Measurements from ENCODE around the gene SOBP. TPM values are rescaled to one million over a fixed set of nuclear protein-coding genes. Genes with fewer than 3 reads are reported as not detected.

Gene SOBP
- total RNA-seq, 2 donors from 2014 or later: 10.3 to 11.1 TPM

GRCh38 chr6:107523054-107523791 lies 33.3 kb downstream of the SOBP start:
- H3K9me3 ChIP-seq: no peaks in the 10 kb centered on the region
- no peak for TF ChIP-seq CTCF (IDR thresholded peaks at IDR 0.05)
- no peak for DNase-seq (ENCODE audit: low spot score)
- no peak overlapping the region for H3K27ac ChIP-seq
- H3K4me1 ChIP-seq (ENCODE audit: control insufficient read depth in 1 of 2, low read depth in 2 of 2): no peaks in the 10 kb centered on the region
- H3K4me3 ChIP-seq: no peak overlapping the region
- no peaks in the 10 kb centered on the region for H3K27me3 ChIP-seq (replicated peaks; ENCODE audit: insufficient read depth)
- no peaks in the 10 kb centered on the region for H3K36me3 ChIP-seq
- no peak for ATAC-seq (ENCODE audit: insufficient number of reproducible peaks, low FRiP score, low read depth)

DNA sequence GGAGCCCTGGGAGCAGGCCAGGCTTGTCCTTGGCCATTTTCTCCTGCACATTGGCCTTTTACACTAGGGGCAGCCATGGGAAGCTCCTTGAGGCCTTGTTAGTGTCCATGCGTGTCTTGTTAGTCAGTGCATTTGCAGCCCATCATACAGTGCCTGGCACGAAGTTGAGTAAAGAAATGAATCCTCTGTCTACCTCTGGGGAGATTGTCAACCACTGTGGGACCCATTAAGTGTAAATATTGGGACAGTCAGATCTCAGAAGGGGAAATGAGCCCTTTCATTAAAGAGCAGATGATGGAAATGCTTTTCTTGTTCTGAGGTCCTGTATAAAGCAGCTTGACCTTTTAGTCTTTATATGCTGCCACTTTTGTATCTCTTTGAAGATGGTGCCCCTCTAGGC lies 33.9 kb downstream of the SOBP start:
- H3K27ac ChIP-seq: no peak overlapping the region
- DNase-seq (ENCODE audit: low spot score): no peak
- no peaks in the 10 kb centered on the region for H3K9me3 ChIP-seq
- peaks cover 0 to under 1% of the 10 kb centered on the region in 2 donors for H3K4me1 ChIP-seq (ENCODE audit: control insufficient read depth in 1 of 2, low read depth in 2 of 2)
- TF ChIP-seq CTCF (IDR thresholded peaks at IDR 0.05): no peak
- H3K36me3 ChIP-seq: no peaks in the 10 kb centered on the region
- no peak for ATAC-seq (ENCODE audit: insufficient number of reproducible peaks, low FRiP score, low read depth)
- H3K4me3 ChIP-seq: no peak overlapping the region
- H3K27me3 ChIP-seq (replicated peaks; ENCODE audit: insufficient read depth): no peaks in the 10 kb centered on the region

DNA sequence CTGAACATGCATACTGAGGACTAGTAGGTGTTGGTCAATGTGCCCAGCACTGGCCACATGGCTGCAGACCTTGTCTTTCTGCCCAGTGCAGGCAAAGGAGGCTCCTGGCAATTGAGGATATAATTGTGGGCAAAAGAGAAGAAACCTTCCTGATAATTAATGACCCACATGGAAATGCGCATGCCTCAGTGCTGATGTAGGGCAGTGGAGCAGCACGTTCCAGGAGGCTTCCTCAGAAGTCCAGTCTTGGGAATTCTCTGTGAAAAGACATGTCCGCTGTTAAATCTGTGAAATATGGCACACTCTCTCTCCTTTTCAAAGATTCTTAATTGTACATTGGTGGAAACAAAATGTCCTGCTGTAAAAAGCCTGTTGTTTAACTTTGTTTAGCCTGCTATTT lies 34.7 kb downstream of the SOBP start:
- H3K36me3 ChIP-seq: no peaks in the 10 kb centered on the region
- no peak overlapping the region for H3K27ac ChIP-seq
- no peaks in the 10 kb centered on the region for H3K9me3 ChIP-seq
- H3K4me3 ChIP-seq: no peak overlapping the region
- H3K27me3 ChIP-seq (replicated peaks; ENCODE audit: insufficient read depth): no peaks in the 10 kb centered on the region
- DNase-seq (ENCODE audit: low spot score) (no peak), ATAC-seq (ENCODE audit: insufficient number of reproducible peaks, low FRiP score, low read depth) (no peak)
- peaks cover 0 to 9% of the 10 kb centered on the region in 2 donors for H3K4me1 ChIP-seq (ENCODE audit: control insufficient read depth in 1 of 2, low read depth in 2 of 2)
- no peak for TF ChIP-seq CTCF (IDR thresholded peaks at IDR 0.05)

GRCh38 chr6:107531868-107532267 lies 42.0 kb downstream of the SOBP start:
- no peak for TF ChIP-seq CTCF (IDR thresholded peaks at IDR 0.05)
- no peak for DNase-seq (ENCODE audit: low spot score)
- H3K27ac ChIP-seq: no peak overlapping the region
- H3K4me1 ChIP-seq (ENCODE audit: control insufficient read depth in 1 of 2, low read depth in 2 of 2): peaks cover 4 to 26% of the 10 kb centered on the region in 2 donors
- no peak for ATAC-seq (ENCODE audit: insufficient number of reproducible peaks, low FRiP score, low read depth)
- H3K4me3 ChIP-seq: no peak overlapping the region
- H3K27me3 ChIP-seq (replicated peaks; ENCODE audit: insufficient read depth): no peaks in the 10 kb centered on the region
- H3K36me3 ChIP-seq: no peaks in the 10 kb centered on the region
- no peaks in the 10 kb centered on the region for H3K9me3 ChIP-seq

- Histone ChIP-seq H3K9me3 (no peaks in the 10 kb centered on the region), H3K27ac (no peak overlapping the region), H3K27me3 (replicated peaks; ENCODE audit: insufficient read depth) (no peaks in the 10 kb centered on the region), H3K36me3 (no peaks in the 10 kb centered on the region), H3K4me3 (no peak overlapping the region), H3K4me1 (ENCODE audit: control insufficient read depth in 1 of 2, low read depth in 2 of 2) (peaks cover 4 to 26% of the 10 kb centered on the region in 2 donors)
- ATAC-seq (ENCODE audit: insufficient number of reproducible peaks, low FRiP score, low read depth): no peak
- DNase-seq (ENCODE audit: low spot score): no peak
- no peak for TF ChIP-seq CTCF (IDR thresholded peaks at IDR 0.05)
Measured at GRCh38 chr6:107532706-107533105, 42.8 kb downstream of the SOBP start.
